GM12891 (cell line): ENCODE results near the gene TP53BP2.

Experiments used
- POLR2A ChIP-seq: IDR thresholded peaks from 2 replicates; pipeline ENCODE4 v1.6.1; 2011; ENCODE audit warnings: low read depth, low read length, control low read depth
- SPI1 ChIP-seq: IDR thresholded peaks from 2 replicates; pipeline ENCODE4 v1.6.1; 2011; ENCODE audit warnings: low read depth, low read length, control low read depth
- TAF1 ChIP-seq: IDR thresholded peaks from 2 replicates; pipeline ENCODE4 v1.6.1; 2011; ENCODE audit warnings: low read depth, low read length, control low read depth

DNA sequence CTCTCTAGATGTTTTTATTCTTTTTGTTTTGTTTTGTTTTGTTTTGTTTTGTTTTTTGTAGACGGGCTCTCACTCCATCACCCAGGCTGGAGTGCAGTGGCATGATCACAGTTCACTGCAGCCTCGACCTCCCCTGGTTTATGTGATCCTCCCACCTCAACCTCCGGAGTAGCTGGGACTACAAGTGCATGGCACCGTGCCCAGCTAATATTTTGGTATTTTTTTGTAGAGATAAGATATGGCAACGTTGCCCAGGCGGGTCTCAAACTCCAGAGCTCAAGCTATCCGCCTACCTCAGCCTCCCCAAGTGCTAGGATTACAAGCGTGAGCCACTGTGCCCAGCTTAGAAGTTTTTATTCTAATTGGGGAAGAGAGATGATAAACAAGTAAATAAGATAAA is 13.3 kb upstream of the TP53BP2 start:
- no peak for TF ChIP-seq SPI1
- no peak for TF ChIP-seq POLR2A
- no peak for TF ChIP-seq TAF1
